ENCODE data around the gene GRIK5.
"Not testable (repeated sequence)": the region's sequence is repeated elsewhere in the genome, so short reads cannot be mapped to it uniquely, and the experiment has no call there.

The GRIK5 gene

GRCh38 chr19:42042455-42043170 is 27.4 kb downstream of the GRIK5 start:
- DNase-seq = no peak

- not testable (repeated sequence) for DNase-seq
These were observed 29.5 kb downstream of the GRIK5 start for GRCh38 chr19:42040491-42040890.

GRCh38 chr19:42040031-42040430 is 30.0 kb downstream of the GRIK5 start:
- DNase-seq = no peak

- no peak for DNase-seq
These were observed 31.3 kb downstream of the GRIK5 start for GRCh38 chr19:42038666-42039065.

GRCh38 chr19:42037649-42038048 is 32.4 kb downstream of the GRIK5 start:
- DNase-seq = no peak

- DNase-seq = peak; percentile 57
These were observed 35.2 kb downstream of the GRIK5 start for GRCh38 chr19:42034640-42035391.

- no peak for DNase-seq
These were observed 36.6 kb downstream of the GRIK5 start for GRCh38 chr19:42033413-42033812.

GRCh38 chr19:42032431-42032830 is 37.6 kb downstream of the GRIK5 start:
- no peak for DNase-seq

GRCh38 chr19:42030645-42031440 is 39.2 kb downstream of the GRIK5 start:
- DNase-seq = no peak

- peak; percentile 29 for DNase-seq
These were observed 41.4 kb downstream of the GRIK5 start for GRCh38 chr19:42028304-42029216.

GRCh38 chr19:42024622-42025111 is 45.3 kb downstream of the GRIK5 start:
- DNase-seq = no peak

- no peak for DNase-seq
These were observed 46.1 kb downstream of the GRIK5 start for GRCh38 chr19:42023943-42024260.

- peak; percentile 22 for DNase-seq
These were observed 46.7 kb downstream of the GRIK5 start for GRCh38 chr19:42023121-42023942.

GRCh38 chr19:42022616-42023015 is 47.4 kb downstream of the GRIK5 start:
- no peak for DNase-seq

- no peak for DNase-seq
These were observed 48.8 kb downstream of the GRIK5 start for GRCh38 chr19:42021185-42021584.

GRCh38 chr19:42018503-42019193 is 51.4 kb downstream of the GRIK5 start:
- no peak for DNase-seq

GRCh38 chr19:42017040-42017439 is 53.0 kb downstream of the GRIK5 start:
- DNase-seq = no peak

- not testable (repeated sequence) for DNase-seq
These were observed 57.3 kb downstream of the GRIK5 start for GRCh38 chr19:42012747-42013146.

- DNase-seq = no peak
These were observed 59.5 kb downstream of the GRIK5 start for GRCh38 chr19:42010245-42011126.

- no peak for DNase-seq
These were observed 63.4 kb downstream of the GRIK5 start for GRCh38 chr19:42006569-42006968.
